Inferior parietal cortex (tissue), 1 donor: ENCODE measurements around the gene SELE.

Experiments used
- DNase-seq: peaks from one replicate; pipeline ENCODE4 v3.0.0-alpha.2; 2016; ENCODE audit errors: extremely low spot score

Gene SELE, protein sequence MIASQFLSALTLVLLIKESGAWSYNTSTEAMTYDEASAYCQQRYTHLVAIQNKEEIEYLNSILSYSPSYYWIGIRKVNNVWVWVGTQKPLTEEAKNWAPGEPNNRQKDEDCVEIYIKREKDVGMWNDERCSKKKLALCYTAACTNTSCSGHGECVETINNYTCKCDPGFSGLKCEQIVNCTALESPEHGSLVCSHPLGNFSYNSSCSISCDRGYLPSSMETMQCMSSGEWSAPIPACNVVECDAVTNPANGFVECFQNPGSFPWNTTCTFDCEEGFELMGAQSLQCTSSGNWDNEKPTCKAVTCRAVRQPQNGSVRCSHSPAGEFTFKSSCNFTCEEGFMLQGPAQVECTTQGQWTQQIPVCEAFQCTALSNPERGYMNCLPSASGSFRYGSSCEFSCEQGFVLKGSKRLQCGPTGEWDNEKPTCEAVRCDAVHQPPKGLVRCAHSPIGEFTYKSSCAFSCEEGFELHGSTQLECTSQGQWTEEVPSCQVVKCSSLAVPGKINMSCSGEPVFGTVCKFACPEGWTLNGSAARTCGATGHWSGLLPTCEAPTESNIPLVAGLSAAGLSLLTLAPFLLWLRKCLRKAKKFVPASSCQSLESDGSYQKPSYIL

DNA sequence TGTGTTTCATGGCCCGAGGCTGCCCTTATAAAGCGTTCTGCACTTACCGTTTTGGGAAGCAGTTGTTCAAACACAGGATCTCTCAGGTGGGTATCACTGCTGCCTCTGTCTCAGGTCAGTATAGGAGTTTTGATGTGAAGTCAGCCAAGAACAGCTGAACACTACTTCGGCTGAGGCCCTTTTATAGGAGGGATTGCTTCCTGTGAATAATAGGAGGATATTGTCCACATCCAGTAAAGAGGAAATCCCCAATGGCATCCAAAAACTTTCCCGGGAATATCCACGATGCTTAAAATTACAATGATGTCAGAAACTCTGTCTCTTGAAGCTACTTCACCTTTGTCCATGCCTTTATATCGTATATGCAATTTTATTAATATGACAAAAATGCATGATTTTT lies at the start of gene SELE:
SELE (minus strand) TSS at position 156 of the 400 bp plus-strand sequence. CDS start 467 bp downstream, outside the sequence.
- no peak for DNase-seq

DNA sequence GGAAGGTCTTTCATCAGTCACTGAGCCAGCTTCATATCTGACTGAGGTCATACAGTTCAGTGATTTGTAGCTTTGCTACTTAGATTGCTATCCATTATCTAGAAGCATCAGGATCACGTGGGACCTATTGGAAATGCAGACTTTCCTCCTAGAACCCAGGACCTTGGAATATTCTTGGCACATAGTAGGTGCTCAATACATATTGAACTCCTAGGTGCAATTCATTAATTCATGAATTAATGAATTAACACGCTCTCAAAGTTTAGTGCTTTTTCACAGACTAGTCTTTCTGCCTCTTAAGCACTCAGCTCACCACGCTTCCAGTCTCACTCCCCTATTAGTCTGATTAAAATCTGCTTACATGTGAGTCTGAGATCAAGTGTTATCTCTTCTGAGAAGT lies 48.7 kb upstream of the SELE start:
- no peak for DNase-seq

DNA sequence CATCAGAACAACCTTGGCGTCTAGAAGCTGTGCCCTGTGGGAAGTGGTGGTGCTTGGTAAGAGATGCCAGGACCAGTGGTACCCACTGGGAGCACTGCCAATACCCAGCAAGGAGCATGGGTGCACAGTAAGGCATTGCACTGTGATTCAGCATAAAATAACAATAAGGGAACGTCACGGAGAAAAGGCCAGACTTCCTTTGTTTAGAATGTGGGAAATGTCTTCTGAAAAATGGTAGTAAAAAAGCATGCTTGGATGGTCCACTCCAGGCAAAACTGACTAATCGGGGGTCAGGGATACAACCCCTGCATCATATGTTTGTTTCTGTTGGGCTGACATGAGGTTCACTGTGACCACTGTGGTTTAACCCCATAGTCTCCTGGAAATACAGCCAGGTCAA lies 46.1 kb upstream of the SELE start:
- no peak for DNase-seq

DNA sequence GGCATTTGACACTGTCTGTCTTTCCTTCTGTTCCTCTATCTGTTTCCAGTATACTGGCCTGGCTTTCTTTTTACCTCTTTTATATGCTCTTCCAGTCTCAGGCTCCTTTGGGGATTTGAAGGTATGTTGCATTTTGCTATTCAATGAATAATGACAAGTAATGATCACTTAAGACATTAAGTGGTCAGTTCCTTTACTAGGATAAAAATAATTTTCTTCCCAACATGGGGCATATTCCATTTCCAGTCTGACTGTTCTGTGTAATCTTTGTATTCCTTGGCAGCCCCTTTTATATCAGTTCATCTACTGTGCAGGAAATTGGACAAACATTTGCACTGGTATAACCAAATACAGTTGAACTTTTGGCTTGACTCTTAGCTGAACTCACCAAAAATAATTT lies 45.3 kb upstream of the SELE start:
- no peak for DNase-seq

DNA sequence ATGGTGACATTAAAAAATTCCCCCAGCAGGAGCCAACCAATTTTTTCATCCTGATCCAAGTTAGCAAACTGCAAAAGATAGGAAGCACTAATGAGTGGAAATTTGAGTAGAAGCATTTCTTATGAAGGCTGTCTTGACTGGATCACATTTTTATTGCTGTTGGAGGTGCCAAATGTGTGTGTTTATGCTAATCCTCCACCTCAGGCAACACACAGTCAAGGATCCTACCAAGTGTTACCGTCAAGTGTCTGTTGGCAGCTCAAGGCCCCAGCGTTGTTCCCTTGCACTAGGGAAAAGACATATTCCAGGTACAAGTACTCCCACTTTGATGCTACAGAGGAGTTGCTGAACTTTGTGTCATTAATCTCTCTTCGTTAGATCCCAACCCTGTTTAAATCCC lies 42.6 kb upstream of the SELE start:
- DNase-seq: no peak

DNA sequence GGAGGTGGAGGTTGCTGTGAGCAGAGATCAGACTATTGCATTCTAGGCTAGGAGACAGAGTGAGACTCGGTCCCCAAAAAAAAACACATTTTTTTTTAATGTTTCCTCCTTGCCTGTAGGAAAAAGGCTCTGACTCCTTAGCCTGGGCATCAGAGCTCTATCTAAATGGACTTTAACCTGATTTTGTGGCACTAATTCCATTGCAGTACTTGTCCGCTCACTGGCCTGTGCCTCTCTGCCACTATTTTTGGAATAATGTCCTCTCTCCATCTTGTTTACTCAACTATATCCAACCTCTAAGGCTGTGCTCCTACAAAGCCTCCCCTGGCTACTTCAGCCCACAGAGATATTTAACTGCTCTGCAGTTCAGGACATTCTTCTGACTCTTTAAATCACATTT lies 34.3 kb upstream of the SELE start:
- DNase-seq: no peak

DNA sequence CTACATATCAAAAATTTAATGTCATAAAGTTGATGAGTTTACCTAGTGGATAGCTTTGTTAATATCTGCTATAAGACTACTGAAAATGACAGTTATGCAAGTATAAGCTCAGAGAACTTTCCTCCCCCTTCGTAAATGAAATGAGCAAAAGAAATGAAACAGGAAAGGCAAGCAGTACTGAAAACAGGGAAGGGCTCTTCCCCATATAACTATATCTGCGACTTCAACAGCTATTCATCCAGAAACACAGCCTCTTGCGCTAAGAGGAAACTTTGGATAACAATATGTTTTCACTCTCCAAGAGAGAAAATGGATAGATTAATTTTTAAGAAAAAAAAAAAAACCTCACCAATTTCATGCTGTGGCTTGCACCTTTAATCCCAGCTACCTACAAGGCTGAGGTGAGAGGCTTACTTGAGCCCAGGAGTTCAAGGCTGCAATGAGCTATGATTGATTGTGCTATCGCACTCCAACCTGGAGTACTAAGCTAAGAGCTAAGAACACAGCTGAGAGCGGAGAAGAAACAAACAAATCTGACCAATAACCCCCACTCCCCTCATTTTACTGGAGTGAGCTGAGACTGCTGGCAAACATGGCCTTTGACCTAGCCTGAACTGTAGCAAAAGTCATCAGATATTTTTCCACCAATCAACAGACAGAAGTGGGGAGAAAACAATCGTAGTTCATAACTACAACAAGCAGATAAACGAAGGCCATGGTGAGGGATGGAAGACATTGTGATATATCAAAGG lies 31.9 kb upstream of the SELE start:
- DNase-seq: no peak

DNA sequence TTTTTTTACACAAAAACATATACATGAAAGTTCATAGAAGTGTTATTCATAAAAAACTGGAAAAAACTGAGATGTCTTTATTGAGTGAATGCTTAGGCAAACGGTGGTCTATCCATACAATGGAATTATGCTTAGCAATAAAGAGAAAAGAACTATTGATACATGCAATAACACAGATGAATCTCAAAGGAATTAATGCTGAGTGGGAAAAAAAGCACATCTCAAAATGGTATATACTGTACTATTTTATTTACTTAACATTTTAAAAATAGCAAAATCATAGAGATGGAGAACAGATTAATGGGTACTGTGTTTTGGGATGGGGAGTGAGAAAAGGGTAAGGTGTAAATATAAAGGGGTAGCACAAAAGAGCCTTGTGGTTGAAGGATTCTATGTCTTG lies 31.0 kb upstream of the SELE start:
- no peak for DNase-seq

DNA sequence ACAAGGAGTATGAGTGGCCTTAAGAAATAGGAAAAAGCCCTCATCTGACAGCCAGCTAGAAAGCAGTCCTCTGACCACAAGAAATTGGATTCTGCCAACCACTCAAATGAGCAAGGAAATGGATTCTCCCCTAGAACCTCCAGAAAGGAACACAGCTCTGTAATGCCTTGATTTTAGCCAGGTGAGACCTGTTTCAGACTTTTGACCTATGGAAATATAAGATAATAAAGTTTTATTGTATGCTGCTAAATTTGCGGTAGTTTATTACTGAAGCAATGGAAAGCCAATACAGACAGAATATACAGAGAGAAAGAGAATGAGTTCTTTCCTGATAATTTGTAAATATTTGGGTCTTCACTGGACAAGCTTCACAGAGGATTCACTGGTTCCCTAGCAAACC lies 28.8 kb upstream of the SELE start:
- no peak for DNase-seq

DNA sequence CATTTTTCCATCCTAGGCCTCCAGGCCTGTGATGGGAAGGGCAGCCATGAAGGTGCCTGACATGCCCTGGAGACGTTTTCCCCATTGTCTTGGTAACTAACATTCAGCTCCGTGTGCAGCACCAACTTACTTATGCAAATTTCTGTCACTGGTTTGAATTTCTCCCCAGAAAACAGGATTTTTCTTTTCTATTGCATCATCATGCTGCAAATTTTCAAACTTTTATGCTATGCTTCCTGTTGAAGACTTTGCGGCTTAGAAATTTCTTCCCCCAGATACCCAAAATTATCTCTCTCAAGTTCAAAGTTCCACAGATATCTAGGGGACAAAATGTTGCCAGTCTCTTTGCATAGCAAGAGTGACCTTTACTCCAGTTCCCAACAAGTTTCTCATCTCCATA lies 25.2 kb upstream of the SELE start:
- no peak for DNase-seq

DNA sequence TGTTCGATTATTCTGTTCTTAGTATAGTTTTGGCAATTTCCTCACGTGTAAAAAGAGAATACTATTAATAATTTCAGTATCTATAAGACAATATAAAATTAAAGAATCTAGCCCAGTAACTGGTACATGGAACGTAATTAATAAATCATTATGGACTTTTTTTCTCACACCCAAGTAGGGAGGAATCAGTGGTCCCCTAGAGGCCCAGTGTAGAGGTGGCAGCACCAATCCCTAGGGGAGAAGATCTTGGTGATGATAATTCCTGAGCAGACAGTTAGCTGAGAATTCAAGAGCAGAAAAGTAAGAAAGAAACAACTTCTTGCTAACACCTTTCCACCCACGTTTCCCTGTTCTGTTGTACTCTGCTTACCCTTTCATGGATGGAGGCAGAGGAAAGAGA lies 19.7 kb upstream of the SELE start:
- no peak for DNase-seq

DNA sequence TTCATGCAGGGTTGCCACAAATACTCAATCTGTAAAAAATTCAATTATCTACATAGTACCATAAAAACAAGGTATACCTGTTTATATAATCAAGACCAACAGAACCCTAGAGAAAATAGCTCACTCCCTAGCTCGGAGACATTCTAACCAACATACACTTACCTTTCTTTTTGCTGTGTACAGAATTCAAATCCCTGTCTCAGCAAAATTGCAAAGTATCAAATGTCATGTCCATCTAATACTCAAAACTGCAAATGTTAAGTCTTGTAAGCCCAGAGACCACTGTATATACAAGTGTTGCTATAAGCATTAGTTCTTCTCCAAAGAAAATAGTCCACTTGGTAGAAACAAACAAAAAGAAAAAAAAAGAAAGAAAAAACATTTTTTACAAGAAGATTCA lies 16.2 kb upstream of the SELE start:
- no peak for DNase-seq

DNA sequence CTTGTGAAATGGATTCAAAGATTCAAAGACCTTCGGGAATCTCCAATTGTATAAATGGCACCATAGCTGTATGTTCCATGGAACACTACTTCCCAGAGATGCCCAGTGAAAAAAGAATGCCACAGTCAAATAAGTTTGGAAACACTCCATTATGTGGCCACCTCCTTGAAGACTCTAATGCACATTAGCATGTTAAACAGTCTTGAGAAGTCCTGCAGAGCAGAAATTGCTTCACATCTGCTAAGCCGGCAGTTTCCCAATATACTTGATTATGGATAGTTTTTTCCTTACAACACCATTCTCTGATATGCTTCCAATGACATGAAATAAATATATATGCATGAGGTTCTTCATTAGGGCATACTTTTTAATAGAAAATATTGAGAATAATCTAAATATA lies 12.7 kb upstream of the SELE start:
- no peak for DNase-seq

DNA sequence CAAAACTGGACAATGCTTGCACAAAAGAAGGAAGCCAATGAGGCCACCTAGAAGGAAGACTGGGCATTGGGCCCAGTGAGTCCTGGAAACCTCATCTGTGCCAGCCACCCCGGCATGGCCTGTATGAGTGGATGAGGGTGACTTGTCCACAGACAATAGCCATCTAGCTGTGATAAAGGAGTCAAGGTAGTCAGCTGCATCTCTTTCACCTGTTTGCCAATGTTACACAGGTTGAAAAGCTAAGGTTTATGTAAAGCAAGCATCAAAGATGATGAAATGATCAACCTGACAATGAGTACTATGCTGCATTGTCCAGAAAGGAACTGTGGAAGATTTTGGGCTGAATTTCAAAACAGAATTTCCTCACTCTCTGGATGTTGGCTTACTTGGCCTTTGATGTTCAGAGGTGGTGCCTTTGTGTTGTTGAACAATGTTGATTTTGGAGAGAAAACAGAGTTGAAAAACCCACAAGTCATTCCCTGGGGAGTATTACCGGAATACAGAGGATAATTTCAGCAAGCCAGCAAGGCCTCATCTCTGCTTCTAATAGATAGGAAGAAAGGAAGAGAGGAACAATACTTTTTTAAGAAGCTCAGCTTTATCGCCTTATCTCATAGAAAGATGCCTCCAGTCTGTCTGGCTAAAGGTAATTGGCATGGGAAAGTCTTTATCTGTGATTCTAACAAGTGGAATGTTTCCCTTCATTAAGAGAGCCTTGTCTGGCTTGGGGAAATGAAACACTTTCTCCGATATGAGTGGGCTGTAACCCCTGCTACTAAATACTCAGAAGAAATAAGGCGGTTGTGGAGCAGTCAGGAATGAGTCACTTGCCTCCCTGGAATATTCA lies 11.4 kb upstream of the SELE start:
- no peak for DNase-seq

DNA sequence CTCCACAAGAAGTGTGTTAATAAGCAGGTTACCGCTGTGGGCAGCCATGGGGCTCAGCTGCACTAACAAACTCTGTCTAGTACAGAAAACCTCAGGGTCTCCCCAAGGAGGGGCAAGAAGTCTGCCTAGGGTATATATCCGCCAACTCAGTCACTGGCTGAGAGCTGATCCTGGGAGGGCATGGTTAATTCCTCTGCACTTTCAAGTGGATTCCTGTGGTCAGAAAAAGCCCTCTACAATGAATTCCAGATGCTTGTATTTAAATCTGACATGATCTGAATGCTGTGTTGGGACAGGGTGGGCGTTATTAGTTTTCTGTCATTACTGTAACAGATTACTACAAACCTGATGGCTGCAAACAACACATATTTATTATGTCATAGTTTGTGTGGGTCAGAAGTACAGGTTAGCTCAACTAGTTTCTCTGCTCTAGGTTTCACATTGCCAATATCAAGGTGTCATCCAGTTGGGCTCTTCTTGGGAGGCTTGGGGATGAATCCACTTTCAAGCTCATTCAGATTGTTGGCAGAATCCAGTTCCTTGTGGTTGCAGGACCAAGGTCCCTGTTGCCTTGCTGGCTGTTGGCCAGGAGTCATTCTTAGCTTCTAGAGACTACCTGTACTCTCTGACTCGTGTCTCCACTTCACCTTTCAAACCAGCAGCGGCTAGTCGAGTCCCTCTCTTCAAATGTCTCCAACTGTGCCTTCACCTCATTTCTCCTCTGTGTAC lies 8.0 kb upstream of the SELE start:
- DNase-seq: no peak

DNA sequence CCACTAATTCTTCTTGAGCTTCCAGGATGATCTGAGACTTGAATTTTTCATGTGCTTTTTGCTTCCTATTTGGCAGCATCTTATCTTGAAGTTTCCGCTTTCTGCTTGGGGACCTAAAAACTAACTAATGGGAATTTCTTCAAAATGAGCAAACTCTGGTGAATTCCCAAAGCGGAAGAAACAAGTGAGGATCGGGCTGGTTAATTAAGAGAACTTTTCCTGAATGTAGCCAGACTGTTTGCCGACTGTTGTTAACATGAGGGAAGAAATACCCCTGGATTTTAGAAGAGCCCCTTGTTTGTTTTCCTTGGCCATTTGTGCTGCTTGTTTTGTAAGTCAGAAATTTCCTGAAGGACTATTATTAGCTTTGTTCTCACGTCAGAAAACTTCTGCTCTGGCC lies 6.1 kb upstream of the SELE start:
- DNase-seq: no peak

DNA sequence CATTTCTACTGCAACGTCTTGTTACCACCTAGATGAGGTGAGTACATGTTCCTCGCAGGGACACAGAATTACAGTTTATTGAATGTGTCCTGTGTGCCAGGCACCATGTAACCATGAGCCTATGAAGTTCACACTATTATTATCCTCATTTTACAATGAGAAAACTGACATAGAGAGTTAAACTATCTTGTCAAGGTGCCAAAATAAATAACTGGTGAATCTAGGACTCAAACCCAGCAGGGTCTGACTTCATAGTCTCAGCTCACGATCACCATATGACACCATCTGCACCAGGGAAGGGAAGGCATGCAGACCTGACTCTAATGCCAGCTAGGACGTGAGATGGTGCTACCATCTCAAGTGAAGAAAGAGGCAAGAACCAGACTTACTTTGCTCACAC lies 2.4 kb downstream of the SELE start:
- no peak for DNase-seq

DNA sequence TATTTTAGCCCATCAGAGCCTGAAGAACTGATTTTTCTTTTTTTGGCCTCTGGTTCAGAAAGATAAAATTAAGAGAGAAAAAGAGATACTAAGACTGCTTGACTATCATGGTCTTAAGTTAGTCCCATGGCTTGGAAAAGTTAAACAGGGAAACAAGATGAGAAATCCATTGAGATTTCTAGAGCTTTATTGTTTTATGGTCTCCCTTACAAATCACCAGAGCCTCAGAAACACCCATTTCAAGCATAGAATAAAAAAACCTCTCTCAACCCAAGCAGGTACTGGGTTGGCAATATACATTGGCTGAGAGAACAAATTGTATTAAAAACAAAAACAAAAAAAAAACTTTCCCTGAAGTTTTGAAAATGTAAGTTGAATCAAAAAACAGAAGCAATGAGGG lies 3.9 kb downstream of the SELE start:
- no peak for DNase-seq

DNA sequence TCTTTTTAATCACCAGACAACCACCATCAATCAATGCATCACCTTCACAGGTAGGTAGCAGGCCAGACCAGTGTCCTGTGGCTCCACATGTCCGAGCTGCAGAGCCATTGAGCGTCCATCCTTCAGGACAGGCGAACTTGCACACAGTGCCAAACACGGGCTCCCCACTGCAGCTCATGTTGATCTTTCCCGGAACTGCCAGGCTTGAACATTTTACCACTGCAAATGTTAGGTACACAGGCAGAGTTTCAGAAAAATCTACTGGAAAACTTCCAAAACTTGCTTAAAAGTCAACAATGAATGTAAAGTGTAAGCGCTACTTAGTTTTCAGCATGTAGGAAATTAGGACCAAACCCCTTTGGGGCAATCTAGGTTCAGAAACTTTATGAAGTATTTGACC lies 6.6 kb downstream of the SELE start:
- DNase-seq: no peak

DNA sequence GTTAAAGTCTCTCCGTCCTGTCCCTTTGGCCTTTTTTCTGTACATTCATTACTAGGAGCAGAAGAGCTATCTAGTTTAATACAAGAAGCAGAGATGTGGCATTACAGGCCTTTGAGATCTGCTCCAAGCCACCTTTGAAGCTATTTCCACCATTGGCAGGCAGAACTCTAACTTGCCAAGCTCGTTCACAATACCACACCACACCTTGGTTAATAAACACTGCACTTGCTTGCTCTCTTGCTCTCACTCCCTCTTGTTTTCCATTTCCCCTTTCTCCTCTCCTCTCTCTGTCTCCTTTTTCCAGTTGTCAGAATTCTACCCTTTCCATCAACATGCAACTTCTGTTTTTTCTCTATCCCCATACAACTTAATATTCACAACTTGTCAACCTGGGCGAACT lies 7.0 kb downstream of the SELE start:
- no peak for DNase-seq

DNA sequence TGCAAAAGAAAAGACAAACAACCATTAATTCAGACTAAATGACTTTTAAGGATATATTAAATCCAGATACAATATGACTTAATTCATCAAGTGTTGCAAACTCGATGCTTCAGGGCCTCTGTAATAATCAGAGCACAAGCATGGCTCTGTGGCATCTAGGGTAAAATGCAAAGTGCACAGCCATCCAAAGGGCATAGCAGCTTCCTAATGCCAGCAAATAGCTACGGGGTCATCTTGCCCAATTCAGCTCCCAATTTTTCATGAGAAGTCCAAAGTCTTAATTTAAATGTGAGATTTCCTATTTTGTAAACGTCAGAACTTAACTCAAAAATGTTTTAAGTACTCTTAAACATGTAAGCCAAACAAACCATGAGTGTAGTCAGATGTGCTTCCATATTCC lies 7.9 kb downstream of the SELE start:
- DNase-seq: no peak
